ENCODE results near the gene PCNT. TPM values are rescaled to one million over a fixed set of nuclear protein-coding genes. Genes with fewer than 3 reads are reported as not detected.
A peak's percentile ranks its signal among the peaks of the same experiment; 100 is the strongest.

Gene PCNT
- total RNA-seq, 6 donors from 2014 or later, result 24.9 to 130 (median 44.4) TPM

GRCh38 chr21:46411691-46412090 lies 87.7 kb downstream of the PCNT start:
- Histone ChIP-seq H3K27me3 (no peaks in the 10 kb centered on the region), H3K9me3 (no peaks in the 10 kb centered on the region), H3K36me3 (peaks cover 2 to 41% (median 35%) of the 10 kb centered on the region in 4 donors), H3K4me3 (no peak overlapping the region), H3K4me1 (no peaks in the 10 kb centered on the region), H3K27ac (no peak overlapping the region)
- ATAC-seq (ENCODE audit: low FRiP score in 2 of 2) (no peak), DNase-seq (no peak)
- TF ChIP-seq POLR2A (IDR thresholded peaks at IDR 0.05) (no peak), EP300 (IDR thresholded peaks at IDR 0.05) (no peak), CTCF (IDR thresholded peaks at IDR 0.05) (no peak), POLR2AphosphoS5 (IDR thresholded peaks at IDR 0.05) (no peak)
- WGBS, 2 donors, result 95 to 97% methylated on average over 30 to 31 of the region's 31 CpGs

GRCh38 chr21:46412521-46413364 lies 88.8 kb downstream of the PCNT start:
- Histone ChIP-seq H3K4me3 (no peak overlapping the region), H3K9me3 (no peaks in the 10 kb centered on the region), H3K36me3 (peaks cover 2 to 44% (median 37%) of the 10 kb centered on the region in 4 donors), H3K27ac (no peak overlapping the region), H3K4me1 (no peaks in the 10 kb centered on the region), H3K27me3 (no peaks in the 10 kb centered on the region)
- WGBS, 2 donors, result 86% methylated on average over 34 to 38 of the region's 39 CpGs
- DNase-seq (no peak), ATAC-seq (ENCODE audit: low FRiP score in 2 of 2) (no peak)
- TF ChIP-seq POLR2AphosphoS5 (IDR thresholded peaks at IDR 0.05) (no peak), EP300 (IDR thresholded peaks at IDR 0.05) (no peak), CTCF (IDR thresholded peaks at IDR 0.05) (no peak), POLR2A (IDR thresholded peaks at IDR 0.05) (no peak)

GRCh38 chr21:46413365-46413696 lies 89.4 kb downstream of the PCNT start:
- 93 to 97% methylated on average over 9 of the region's 9 CpGs for WGBS, 2 donors
- Histone ChIP-seq H3K27me3 (no peaks in the 10 kb centered on the region), H3K27ac (no peak overlapping the region), H3K9me3 (no peaks in the 10 kb centered on the region), H3K4me3 (no peak overlapping the region), H3K4me1 (no peaks in the 10 kb centered on the region), H3K36me3 (peaks cover 2 to 46% (median 39%) of the 10 kb centered on the region in 4 donors)
- no peak for ATAC-seq (ENCODE audit: low FRiP score in 2 of 2)
- DNase-seq, result no peak
- no peak for TF ChIP-seq POLR2AphosphoS5 (IDR thresholded peaks at IDR 0.05)
- no peak for TF ChIP-seq POLR2A (IDR thresholded peaks at IDR 0.05)
- TF ChIP-seq EP300 (IDR thresholded peaks at IDR 0.05), result no peak
- TF ChIP-seq CTCF (IDR thresholded peaks at IDR 0.05), result no peak

GRCh38 chr21:46414965-46415275 lies 91.0 kb downstream of the PCNT start:
- Histone ChIP-seq H3K36me3 (peaks cover 12 to 58% (median 47%) of the 10 kb centered on the region in 4 donors), H3K27ac (no peak overlapping the region), H3K4me3 (no peak overlapping the region), H3K27me3 (no peaks in the 10 kb centered on the region), H3K9me3 (no peaks in the 10 kb centered on the region), H3K4me1 (no peaks in the 10 kb centered on the region)
- DNase-seq, result no peak
- TF ChIP-seq POLR2AphosphoS5 (IDR thresholded peaks at IDR 0.05) (no peak), EP300 (IDR thresholded peaks at IDR 0.05) (no peak), CTCF (IDR thresholded peaks at IDR 0.05) (no peak), POLR2A (IDR thresholded peaks at IDR 0.05) (no peak)
- ATAC-seq (ENCODE audit: low FRiP score in 2 of 2), result no peak
- WGBS, 2 donors, result 97 to 99% methylated on average over 13 of the region's 13 CpGs

- H3K27ac ChIP-seq, result no peak overlapping the region
- no peak overlapping the region for H3K4me3 ChIP-seq
- DNase-seq (no peak), ATAC-seq (ENCODE audit: low FRiP score in 2 of 2) (peak in 1 of 2 donors; percentile 16)
- no peaks in the 10 kb centered on the region for H3K4me1 ChIP-seq
- H3K9me3 ChIP-seq, result no peaks in the 10 kb centered on the region
- TF ChIP-seq POLR2A (IDR thresholded peaks at IDR 0.05) (no peak), EP300 (IDR thresholded peaks at IDR 0.05) (no peak)
- H3K27me3 ChIP-seq, result no peaks in the 10 kb centered on the region
- peaks cover 10 to 61% (median 41%) of the 10 kb centered on the region in 4 donors for H3K36me3 ChIP-seq
- WGBS, 2 donors, result 88 to 98% methylated on average over 9 to 11 of the region's 20 CpGs
Measured at GRCh38 chr21:46416551-46416950, 92.6 kb downstream of the PCNT start.
